ENCODE data around the gene MRPL33. TPM values are rescaled to one million over a fixed set of nuclear protein-coding genes. Genes with fewer than 3 reads are reported as not detected.

MRPL33 gene
- total and polyA plus RNA-seq, 7 donors = 200 to 716 (median 269) TPM

DNA sequence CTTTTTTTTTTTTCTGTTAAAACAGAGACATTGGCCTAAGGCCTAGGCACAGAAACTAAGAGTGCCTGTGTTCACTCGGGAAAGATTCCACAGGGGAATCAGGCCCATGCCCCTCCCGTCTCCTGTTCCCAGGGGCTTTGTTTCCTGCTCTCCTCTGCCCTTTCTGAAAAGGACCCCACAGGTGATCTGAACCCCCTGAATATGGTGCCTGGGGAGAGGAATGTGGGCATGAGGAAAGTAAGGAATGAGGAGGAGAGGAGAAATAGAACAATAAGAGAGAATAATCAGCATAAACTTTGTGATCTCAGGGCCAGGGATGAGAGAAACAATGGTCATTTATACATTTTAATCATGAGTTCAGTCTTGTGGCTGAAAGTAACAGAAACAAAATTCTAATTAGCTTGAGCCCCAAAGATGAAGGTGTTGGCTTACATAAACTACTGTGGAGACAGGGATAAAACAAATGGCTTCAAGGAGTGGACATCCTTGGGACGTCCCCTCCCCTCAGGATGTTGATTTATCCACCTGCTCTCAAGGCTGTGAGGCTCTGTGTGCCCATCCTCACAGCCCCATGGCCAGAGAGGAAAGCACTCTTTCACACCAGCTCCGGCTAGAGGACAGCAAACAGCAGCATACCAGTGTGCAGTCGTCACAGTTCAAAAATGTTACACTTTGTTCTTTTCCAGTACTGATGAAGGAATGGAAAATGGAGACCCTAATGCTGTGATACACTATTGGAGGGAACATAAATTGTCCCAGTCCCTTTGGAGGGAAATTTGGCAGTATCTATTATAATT, 46.4 kb upstream of the MRPL33 start:
- H3K4me1 ChIP-seq = peaks cover 3% of the 10 kb centered on the region
- no peaks in the 10 kb centered on the region for H3K27me3 ChIP-seq (ENCODE audit: insufficient read depth in 3 of 3, low read length in 2 of 3)
- intact Hi-C loops (cut with DNase I) = loop anchor here in 1 of 2 donors (5.0 kb wide), 1 partner anchor 47 kb away; the partner anchor contains the start of gene MRPL33

GRCh38 chr2:27727257-27727656, 44.3 kb upstream of the MRPL33 start:
- 86 to 88% (median 87%) methylated on average over 9 of the region's 9 CpGs for WGBS, 3 donors
- H3K4me1 ChIP-seq = no peaks in the 10 kb centered on the region
- no peak overlapping the region for H3K27ac ChIP-seq
- H3K9me3 ChIP-seq = no peaks in the 10 kb centered on the region
- intact Hi-C loops (cut with DNase I) = no loop called here
- TF ChIP-seq, protein P1, sequence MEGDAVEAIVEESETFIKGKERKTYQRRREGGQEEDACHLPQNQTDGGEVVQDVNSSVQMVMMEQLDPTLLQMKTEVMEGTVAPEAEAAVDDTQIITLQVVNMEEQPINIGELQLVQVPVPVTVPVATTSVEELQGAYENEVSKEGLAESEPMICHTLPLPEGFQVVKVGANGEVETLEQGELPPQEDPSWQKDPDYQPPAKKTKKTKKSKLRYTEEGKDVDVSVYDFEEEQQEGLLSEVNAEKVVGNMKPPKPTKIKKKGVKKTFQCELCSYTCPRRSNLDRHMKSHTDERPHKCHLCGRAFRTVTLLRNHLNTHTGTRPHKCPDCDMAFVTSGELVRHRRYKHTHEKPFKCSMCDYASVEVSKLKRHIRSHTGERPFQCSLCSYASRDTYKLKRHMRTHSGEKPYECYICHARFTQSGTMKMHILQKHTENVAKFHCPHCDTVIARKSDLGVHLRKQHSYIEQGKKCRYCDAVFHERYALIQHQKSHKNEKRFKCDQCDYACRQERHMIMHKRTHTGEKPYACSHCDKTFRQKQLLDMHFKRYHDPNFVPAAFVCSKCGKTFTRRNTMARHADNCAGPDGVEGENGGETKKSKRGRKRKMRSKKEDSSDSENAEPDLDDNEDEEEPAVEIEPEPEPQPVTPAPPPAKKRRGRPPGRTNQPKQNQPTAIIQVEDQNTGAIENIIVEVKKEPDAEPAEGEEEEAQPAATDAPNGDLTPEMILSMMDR (IDR thresholded peaks at IDR 0.05) = no peak
- no peaks in the 10 kb centered on the region for H3K27me3 ChIP-seq (ENCODE audit: insufficient read depth in 3 of 3, low read length in 2 of 3)
- DNase-seq (no peak), ATAC-seq (no peak)
- H3K36me3 ChIP-seq (ENCODE audit: insufficient read depth in 1 of 2, low read depth in 1 of 2) = no peaks in the 10 kb centered on the region
- H3K4me3 ChIP-seq = no peak overlapping the region

More for the DNA sequence above, 46.4 kb upstream of the MRPL33 start:
- H3K9me3 ChIP-seq = no peaks in the 10 kb centered on the region
- peak overlapping the region; percentile 12 for H3K27ac ChIP-seq
- H3K36me3 ChIP-seq (ENCODE audit: insufficient read depth in 1 of 2, low read depth in 1 of 2) = no peaks in the 10 kb centered on the region
- WGBS, 3 donors = 55 to 68% (median 62%) methylated on average over 5 of the region's 5 CpGs
- no peak for DNase-seq
- no peak overlapping the region for H3K4me3 ChIP-seq
- TF ChIP-seq, protein P1 (IDR thresholded peaks at IDR 0.05) = no peak
- no peak for ATAC-seq

GRCh38 chr2:27728081-27728858, 43.2 kb upstream of the MRPL33 start:
- DNase-seq = no peak
- WGBS, 3 donors = 67 to 75% (median 69%) methylated on average over 5 of the region's 5 CpGs
- Histone ChIP-seq H3K27ac (no peak overlapping the region), H3K4me3 (no peak overlapping the region), H3K27me3 (ENCODE audit: insufficient read depth in 3 of 3, low read length in 2 of 3) (no peaks in the 10 kb centered on the region), H3K4me1 (no peaks in the 10 kb centered on the region), H3K36me3 (ENCODE audit: insufficient read depth in 1 of 2, low read depth in 1 of 2) (no peaks in the 10 kb centered on the region), H3K9me3 (no peaks in the 10 kb centered on the region)
- intact Hi-C loops (cut with DNase I) = no loop called here
- TF ChIP-seq, protein P1 (IDR thresholded peaks at IDR 0.05) = no peak
- no peak for ATAC-seq

DNA sequence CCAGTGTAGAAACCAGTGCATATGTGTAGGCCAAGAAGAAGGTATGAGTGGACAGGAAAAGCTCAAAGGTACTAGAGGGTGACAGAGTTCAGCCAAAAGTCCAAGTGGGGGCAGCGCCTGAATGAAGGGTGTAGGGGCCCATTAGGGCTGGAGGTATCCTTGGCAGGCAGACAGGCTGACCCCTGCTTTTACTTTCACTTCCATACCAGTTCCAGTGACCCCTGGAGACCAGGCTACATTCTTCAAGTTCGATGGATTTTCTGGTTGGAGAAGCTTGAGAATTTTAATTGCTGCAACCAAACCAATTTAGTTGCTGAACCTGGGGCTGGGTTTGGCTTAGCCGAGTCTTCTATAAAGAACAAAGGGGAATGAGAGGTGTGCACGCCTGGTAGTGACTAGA, 42.3 kb upstream of the MRPL33 start:
- Histone ChIP-seq H3K4me1 (no peaks in the 10 kb centered on the region), H3K27ac (no peak overlapping the region), H3K9me3 (no peaks in the 10 kb centered on the region), H3K36me3 (ENCODE audit: insufficient read depth in 1 of 2, low read depth in 1 of 2) (no peaks in the 10 kb centered on the region), H3K4me3 (no peak overlapping the region), H3K27me3 (ENCODE audit: insufficient read depth in 3 of 3, low read length in 2 of 3) (no peaks in the 10 kb centered on the region)
- TF ChIP-seq, protein P1 (IDR thresholded peaks at IDR 0.05) = no peak
- DNase-seq = no peak
- intact Hi-C loops (cut with DNase I) = no loop called here
- 42 to 52% (median 46%) methylated on average over 4 of the region's 4 CpGs for WGBS, 3 donors
- no peak for ATAC-seq
